Stimulated activated CD4-positive, alpha-beta T cell treated with anti-CD3 and anti-CD28 coated beads, Interleukin-15, amount 100 ng/mL, for 1 hour (primary cell): ENCODE data around the gene ST3GAL4.

Experiments
- DNase-seq, 2 donors: peaks; one replicate each; pipeline ENCODE4 v3.0.0-alpha.2; 2020; ENCODE audit warnings: low read depth in 1 of 2, low spot score in 1 of 2

The ST3GAL4 gene

GRCh38 chr11:126329644-126330211, 25.8 kb upstream of the ST3GAL4 start:
- no peak for DNase-seq

- no peak for DNase-seq
These were observed 24.2 kb upstream of the ST3GAL4 start for GRCh38 chr11:126331286-126331685.

- no peak for DNase-seq
These were observed 23.2 kb upstream of the ST3GAL4 start for GRCh38 chr11:126332221-126332711.

GRCh38 chr11:126333142-126333541, 22.3 kb upstream of the ST3GAL4 start:
- DNase-seq, result no peak

GRCh38 chr11:126334659-126335462, 20.6 kb upstream of the ST3GAL4 start:
- no peak for DNase-seq

GRCh38 chr11:126335463-126335760, 20.1 kb upstream of the ST3GAL4 start:
- DNase-seq, result no peak

- DNase-seq, result no peak
These were observed 19.3 kb upstream of the ST3GAL4 start for GRCh38 chr11:126336138-126336541.

- DNase-seq, result no peak
These were observed 18.8 kb upstream of the ST3GAL4 start for GRCh38 chr11:126336671-126337101.

GRCh38 chr11:126337126-126337473, 18.4 kb upstream of the ST3GAL4 start:
- DNase-seq, result no peak

GRCh38 chr11:126337474-126338241, 17.8 kb upstream of the ST3GAL4 start:
- DNase-seq, result no peak

GRCh38 chr11:126338346-126339055, 17.0 kb upstream of the ST3GAL4 start:
- no peak for DNase-seq

- DNase-seq, result no peak
These were observed 16.2 kb upstream of the ST3GAL4 start for GRCh38 chr11:126339073-126339862.

GRCh38 chr11:126339863-126340434, 15.5 kb upstream of the ST3GAL4 start:
- DNase-seq, result no peak

GRCh38 chr11:126340960-126341606, 14.4 kb upstream of the ST3GAL4 start:
- no peak for DNase-seq

GRCh38 chr11:126341760-126342161, 13.7 kb upstream of the ST3GAL4 start:
- DNase-seq, result no peak

- DNase-seq, result no peak
These were observed 12.4 kb upstream of the ST3GAL4 start for GRCh38 chr11:126343051-126343450.

GRCh38 chr11:126344141-126345080, 11.1 kb upstream of the ST3GAL4 start:
- no peak for DNase-seq

GRCh38 chr11:126345283-126345682, 10.2 kb upstream of the ST3GAL4 start:
- DNase-seq, result no peak
